ENCODE results near the gene GADD45A. TPM values are rescaled to one million over a fixed set of nuclear protein-coding genes. Genes with fewer than 3 reads are reported as not detected.
A peak's percentile ranks its signal among the peaks of the same experiment; 100 is the strongest.

Gene GADD45A
- total RNA-seq, 2 experiments from 2014 or later: 47.0 to 48.3 TPM

- peak; percentile 82 for DNase-seq
- Mint-ChIP-seq H3K36me3 (ENCODE audit: low read depth) (no peaks in the 10 kb centered on the region), H3K27me3 (ENCODE audit: low read depth) (no peaks in the 10 kb centered on the region), H3K4me3 (peak overlapping the region; percentile 16), H3K4me1 (ENCODE audit: low read depth) (peaks cover 22% of the 10 kb centered on the region), H3K27ac (peak overlapping the region; percentile 85), H3K9me3 (no peaks in the 10 kb centered on the region)
- intact Hi-C loops (cut with micrococcal nuclease): loop anchor here (1.0 to 2.0 kb wide), 2 partner anchors 10 to 342 kb away; no protein-coding TSS in a partner anchor
- CTCF ChIA-PET: interaction anchor here (0.7 to 1.9 kb wide), 6 partner anchors 10 to 113 kb away, joined by 3 to 11 read pairs (median 4); no protein-coding TSS in a partner anchor
Observed at GRCh38 chr1:67674260-67675011, 10.6 kb upstream of the GADD45A start.

DNA sequence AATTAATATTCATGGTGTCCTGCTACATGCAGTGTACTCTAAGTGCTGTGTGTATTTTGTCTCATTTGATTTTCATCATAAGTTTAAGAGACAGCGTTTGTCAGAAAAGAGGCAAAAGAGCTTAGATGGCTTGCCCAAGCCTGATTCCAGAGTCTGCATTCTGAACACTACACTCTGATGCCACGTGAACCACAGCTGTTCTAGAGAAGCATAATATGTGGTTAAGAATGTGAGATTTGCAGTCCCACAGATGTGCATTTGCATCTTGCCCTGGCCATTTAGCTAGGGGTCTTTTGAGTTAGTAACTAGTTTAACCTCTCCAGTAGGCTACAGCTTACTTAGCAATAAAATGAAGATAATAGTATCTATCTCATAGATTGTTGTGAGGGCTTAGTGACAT is 9.2 kb upstream of the GADD45A start:
- CTCF ChIA-PET: interaction anchor here (0.5 to 0.6 kb wide), 2 partner anchors 500 to 1323 kb away, joined by 3 to 4 read pairs; no protein-coding TSS in a partner anchor

DNA sequence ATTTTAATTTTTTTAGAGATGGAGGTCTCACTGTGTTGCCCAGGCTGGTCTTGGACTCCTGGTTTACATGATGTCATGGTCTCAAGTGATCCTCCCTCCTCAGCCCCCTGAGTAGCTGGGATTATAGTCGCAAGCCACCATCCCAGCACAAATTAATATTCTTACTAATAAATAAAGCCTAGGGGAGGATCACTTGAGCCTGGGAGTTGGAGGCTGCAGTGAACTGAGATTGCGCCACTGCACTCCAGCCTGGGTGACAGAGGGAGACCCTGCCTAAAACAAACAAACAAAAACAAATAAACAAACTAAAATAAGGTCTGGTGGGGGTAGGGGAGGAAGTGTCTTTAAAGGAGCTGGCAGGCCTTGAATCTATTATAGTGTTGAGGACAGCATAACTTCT is 8.7 kb upstream of the GADD45A start:
- H3K27ac Mint-ChIP-seq: no peak overlapping the region
- no peaks in the 10 kb centered on the region for H3K36me3 Mint-ChIP-seq (ENCODE audit: low read depth)
- H3K27me3 Mint-ChIP-seq (ENCODE audit: low read depth): no peaks in the 10 kb centered on the region
- H3K4me3 Mint-ChIP-seq: no peak overlapping the region
- peaks cover 22% of the 10 kb centered on the region for H3K4me1 Mint-ChIP-seq (ENCODE audit: low read depth)
- H3K9me3 Mint-ChIP-seq: no peaks in the 10 kb centered on the region
- intact Hi-C loops (cut with micrococcal nuclease): no loop called here
- DNase-seq: no peak
- CTCF ChIA-PET: interaction anchor here (0.5 to 2.6 kb wide), 4 partner anchors 10 to 1323 kb away, joined by 3 to 9 read pairs (median 4); no protein-coding TSS in a partner anchor

More for the DNA sequence above, 9.2 kb upstream of the GADD45A start:
- Mint-ChIP-seq H3K9me3 (no peaks in the 10 kb centered on the region), H3K4me3 (no peak overlapping the region), H3K36me3 (ENCODE audit: low read depth) (no peaks in the 10 kb centered on the region), H3K4me1 (ENCODE audit: low read depth) (peaks cover 22% of the 10 kb centered on the region), H3K27me3 (ENCODE audit: low read depth) (no peaks in the 10 kb centered on the region), H3K27ac (no peak overlapping the region)
- DNase-seq: no peak
- intact Hi-C loops (cut with micrococcal nuclease): loop anchor here (2.0 kb wide), 1 partner anchor 343 kb away; no protein-coding TSS in a partner anchor

GRCh38 chr1:67676946-67677345 is 8.1 kb upstream of the GADD45A start:
- Mint-ChIP-seq H3K4me3 (no peak overlapping the region), H3K4me1 (ENCODE audit: low read depth) (peaks cover 22% of the 10 kb centered on the region), H3K27me3 (ENCODE audit: low read depth) (no peaks in the 10 kb centered on the region), H3K27ac (no peak overlapping the region), H3K36me3 (ENCODE audit: low read depth) (no peaks in the 10 kb centered on the region), H3K9me3 (no peaks in the 10 kb centered on the region)
- intact Hi-C loops (cut with micrococcal nuclease): no loop called here
- CTCF ChIA-PET: interaction anchor here (1.1 to 2.6 kb wide), 2 partner anchors 10 to 84 kb away, joined by 4 to 9 read pairs; no protein-coding TSS in a partner anchor
- no peak for DNase-seq

DNA sequence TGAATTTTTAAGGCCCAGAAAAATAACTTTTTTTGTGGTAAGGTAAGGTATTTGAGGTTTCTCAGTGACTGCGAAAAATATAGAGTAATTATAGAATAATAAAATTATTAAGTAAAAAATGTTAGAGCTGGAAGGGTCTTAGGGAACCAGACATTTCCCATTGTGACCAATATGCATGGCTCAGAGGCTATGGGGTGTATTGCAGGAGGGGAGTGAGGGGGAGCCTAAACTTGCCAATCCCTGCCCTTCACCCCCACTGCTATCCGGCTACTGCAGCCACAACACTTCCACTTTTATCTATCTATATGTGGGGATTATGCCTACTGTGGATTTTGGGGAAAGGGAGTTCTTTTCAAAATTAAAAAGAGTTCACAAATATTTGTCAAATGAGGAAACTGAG is 7.6 kb upstream of the GADD45A start:
- H3K4me3 Mint-ChIP-seq: no peak overlapping the region
- H3K27me3 Mint-ChIP-seq (ENCODE audit: low read depth): no peaks in the 10 kb centered on the region
- H3K36me3 Mint-ChIP-seq (ENCODE audit: low read depth): no peaks in the 10 kb centered on the region
- CTCF ChIA-PET: interaction anchor here (2.6 kb wide), 1 partner anchor 83 kb away, joined by 9 read pairs; no protein-coding TSS in a partner anchor
- no peak for DNase-seq
- intact Hi-C loops (cut with micrococcal nuclease): no loop called here
- H3K4me1 Mint-ChIP-seq (ENCODE audit: low read depth): peaks cover 24% of the 10 kb centered on the region
- no peak overlapping the region for H3K27ac Mint-ChIP-seq
- H3K9me3 Mint-ChIP-seq: no peaks in the 10 kb centered on the region

DNA sequence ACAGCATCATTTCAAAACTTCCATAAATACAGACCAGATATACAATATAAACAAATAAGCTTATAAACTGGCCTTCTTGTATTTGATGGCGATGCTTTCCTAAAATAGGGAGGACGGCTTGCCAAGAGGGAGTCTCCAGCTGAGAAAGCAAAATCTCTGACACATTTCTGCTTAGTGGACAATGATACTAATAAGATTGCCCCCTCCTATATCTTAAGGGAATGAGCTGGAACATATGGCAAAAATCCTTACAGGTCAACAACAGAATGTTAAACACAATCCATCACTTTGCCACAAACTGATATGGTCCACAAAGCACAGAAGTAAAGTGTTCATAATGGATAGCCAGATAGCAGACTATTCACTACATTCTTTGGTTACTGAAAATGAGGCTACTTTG is 7.1 kb upstream of the GADD45A start:
- CTCF ChIA-PET: interaction anchor here (0.8 to 2.6 kb wide), 2 partner anchors 42 to 83 kb away, joined by 3 to 9 read pairs; no protein-coding TSS in a partner anchor
- intact Hi-C loops (cut with micrococcal nuclease): no loop called here
- peaks cover 29% of the 10 kb centered on the region for H3K4me1 Mint-ChIP-seq (ENCODE audit: low read depth)
- no peak overlapping the region for H3K4me3 Mint-ChIP-seq
- DNase-seq: no peak
- H3K27ac Mint-ChIP-seq: no peak overlapping the region
- no peaks in the 10 kb centered on the region for H3K36me3 Mint-ChIP-seq (ENCODE audit: low read depth)
- no peaks in the 10 kb centered on the region for H3K27me3 Mint-ChIP-seq (ENCODE audit: low read depth)
- no peaks in the 10 kb centered on the region for H3K9me3 Mint-ChIP-seq

GRCh38 chr1:67679691-67680090 is 5.3 kb upstream of the GADD45A start:
- intact Hi-C loops (cut with micrococcal nuclease): loop anchor here (10.0 kb wide), 5 partner anchors 685 to 1865 kb away; no protein-coding TSS in a partner anchor
- no peak overlapping the region for H3K4me3 Mint-ChIP-seq
- no peaks in the 10 kb centered on the region for H3K27me3 Mint-ChIP-seq (ENCODE audit: low read depth)
- H3K36me3 Mint-ChIP-seq (ENCODE audit: low read depth): no peaks in the 10 kb centered on the region
- peaks cover 35% of the 10 kb centered on the region for H3K4me1 Mint-ChIP-seq (ENCODE audit: low read depth)
- no peak overlapping the region for H3K27ac Mint-ChIP-seq
- no peak for DNase-seq
- H3K9me3 Mint-ChIP-seq: no peaks in the 10 kb centered on the region
- CTCF ChIA-PET: no interaction called here

- Mint-ChIP-seq H3K36me3 (ENCODE audit: low read depth) (no peaks in the 10 kb centered on the region), H3K9me3 (no peaks in the 10 kb centered on the region), H3K4me1 (ENCODE audit: low read depth) (peaks cover 28% of the 10 kb centered on the region), H3K27me3 (ENCODE audit: low read depth) (no peaks in the 10 kb centered on the region), H3K27ac (no peak overlapping the region), H3K4me3 (no peak overlapping the region)
- DNase-seq: no peak
- CTCF ChIA-PET: no interaction called here
- intact Hi-C loops (cut with micrococcal nuclease): loop anchor here (10.0 kb wide), 5 partner anchors 686 to 1866 kb away; no protein-coding TSS in a partner anchor
Observed at GRCh38 chr1:67680486-67680885, 4.5 kb upstream of the GADD45A start.

DNA sequence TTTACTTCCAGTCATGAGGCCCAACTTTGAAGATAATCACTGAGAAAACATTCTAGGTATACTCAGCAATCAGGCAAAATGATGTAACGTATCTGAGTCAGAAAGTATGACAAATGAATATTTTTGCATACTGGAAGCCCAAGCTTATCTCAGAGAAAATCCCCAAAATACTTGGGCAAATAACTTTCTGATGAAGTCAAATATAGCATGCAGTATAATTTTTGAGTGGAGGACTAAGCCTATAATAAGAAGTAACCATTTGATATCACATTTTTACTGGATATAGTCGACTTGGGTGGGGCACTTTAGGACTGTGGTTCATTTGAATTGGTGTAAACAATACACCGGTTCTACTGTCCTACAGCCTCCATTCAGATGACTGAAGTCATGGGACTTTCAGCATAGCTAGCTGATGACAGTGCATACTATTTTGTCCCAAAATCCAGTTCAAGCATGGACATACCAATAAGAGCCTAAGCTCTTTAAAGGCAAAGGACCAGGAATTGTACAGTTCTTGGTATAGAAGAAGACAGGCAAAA is 2.3 kb upstream of the GADD45A start:
- intact Hi-C loops (cut with micrococcal nuclease): loop anchor here (10.0 kb wide), 5 partner anchors 688 to 1868 kb away; no protein-coding TSS in a partner anchor
- CTCF ChIA-PET: interaction anchor here (0.6 to 4.2 kb wide), 5 partner anchors 10 to 408 kb away, joined by 3 to 27 read pairs (median 3); no protein-coding TSS in a partner anchor
- Mint-ChIP-seq H3K9me3 (no peaks in the 10 kb centered on the region), H3K4me3 (no peak overlapping the region), H3K4me1 (ENCODE audit: low read depth) (peaks cover 35% of the 10 kb centered on the region), H3K36me3 (ENCODE audit: low read depth) (peaks cover 14% of the 10 kb centered on the region), H3K27ac (no peak overlapping the region), H3K27me3 (ENCODE audit: low read depth) (no peaks in the 10 kb centered on the region)
- DNase-seq: no peak

GRCh38 chr1:67683316-67683715 is 1.7 kb upstream of the GADD45A start:
- H3K27me3 Mint-ChIP-seq (ENCODE audit: low read depth): no peaks in the 10 kb centered on the region
- peak overlapping the region; percentile 92 for H3K27ac Mint-ChIP-seq
- no peak overlapping the region for H3K4me3 Mint-ChIP-seq

DNA sequence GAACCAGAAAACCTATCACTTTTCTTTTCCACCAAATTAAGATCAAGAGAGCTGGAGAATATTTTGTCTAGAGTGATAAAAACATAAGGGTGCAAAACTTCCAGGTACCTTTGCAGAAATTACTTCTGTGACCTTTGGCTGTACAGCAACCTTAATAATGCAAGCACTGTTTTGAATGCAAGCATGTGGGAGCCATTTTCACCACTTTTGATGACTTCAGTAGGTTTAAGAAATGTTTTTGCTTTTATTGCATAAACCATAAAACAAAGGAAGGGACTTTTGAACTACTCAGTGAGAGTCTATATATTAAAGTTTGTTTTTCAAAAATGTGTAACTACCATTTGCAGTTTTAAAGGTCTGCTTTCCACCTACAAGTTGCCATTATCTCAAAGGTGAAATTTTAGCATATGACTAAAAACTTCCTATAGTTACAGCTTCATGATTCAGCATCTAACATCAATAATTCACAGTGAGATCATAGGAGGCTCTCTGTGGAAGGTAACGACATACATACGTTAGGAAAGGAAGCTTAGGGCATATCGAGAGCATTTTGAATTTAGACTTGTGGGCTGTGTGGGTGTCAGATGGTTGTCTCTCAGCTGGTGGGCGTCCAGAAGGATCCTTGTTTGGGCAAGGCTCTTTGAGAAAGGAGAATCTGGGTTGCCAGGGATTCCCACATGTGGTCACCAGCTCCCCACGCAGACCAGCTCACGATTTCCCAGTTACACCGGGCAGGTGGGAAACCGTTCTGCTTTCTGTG is 1.1 kb upstream of the GADD45A start:
- intact Hi-C loops (cut with micrococcal nuclease): loop anchor here (1.0 to 10.0 kb wide), 11 partner anchors 10 to 1869 kb away; partner anchors contain the start of gene SERBP1
- no peaks in the 10 kb centered on the region for H3K9me3 Mint-ChIP-seq
- H3K27ac Mint-ChIP-seq: peak overlapping the region; percentile 92
- H3K27me3 Mint-ChIP-seq (ENCODE audit: low read depth): no peaks in the 10 kb centered on the region
- peaks cover 22% of the 10 kb centered on the region for H3K36me3 Mint-ChIP-seq (ENCODE audit: low read depth)
- CTCF ChIA-PET: interaction anchor here (0.7 to 4.2 kb wide), 5 partner anchors 9 to 147 kb away, joined by 3 to 27 read pairs (median 5); no protein-coding TSS in a partner anchor
- peaks cover 42% of the 10 kb centered on the region for H3K4me1 Mint-ChIP-seq (ENCODE audit: low read depth)
- DNase-seq: peak; percentile 51
- peak overlapping the region; percentile 90 for H3K4me3 Mint-ChIP-seq

More at GRCh38 chr1:67683316-67683715, 1.7 kb upstream of the GADD45A start:
- no peak for DNase-seq
- no peaks in the 10 kb centered on the region for H3K9me3 Mint-ChIP-seq
- H3K36me3 Mint-ChIP-seq (ENCODE audit: low read depth): peaks cover 17% of the 10 kb centered on the region
- CTCF ChIA-PET: interaction anchor here (0.9 to 4.2 kb wide), 4 partner anchors 9 to 408 kb away, joined by 3 to 27 read pairs (median 4); no protein-coding TSS in a partner anchor
- intact Hi-C loops (cut with micrococcal nuclease): loop anchor here (10.0 kb wide), 5 partner anchors 689 to 1869 kb away; no protein-coding TSS in a partner anchor
- H3K4me1 Mint-ChIP-seq (ENCODE audit: low read depth): peaks cover 36% of the 10 kb centered on the region

Data from activated naive CD4-positive, alpha-beta T cell treated with anti-CD3 and anti-CD28 coated beads for 36 hours (primary cell).